ENCODE data around the gene KIAA0232. TPM values are rescaled to one million over a fixed set of nuclear protein-coding genes. Genes with fewer than 3 reads are reported as not detected.

KIAA0232 gene
- total RNA-seq, 1 donor from 2014 or later, result 28.1 TPM

DNA sequence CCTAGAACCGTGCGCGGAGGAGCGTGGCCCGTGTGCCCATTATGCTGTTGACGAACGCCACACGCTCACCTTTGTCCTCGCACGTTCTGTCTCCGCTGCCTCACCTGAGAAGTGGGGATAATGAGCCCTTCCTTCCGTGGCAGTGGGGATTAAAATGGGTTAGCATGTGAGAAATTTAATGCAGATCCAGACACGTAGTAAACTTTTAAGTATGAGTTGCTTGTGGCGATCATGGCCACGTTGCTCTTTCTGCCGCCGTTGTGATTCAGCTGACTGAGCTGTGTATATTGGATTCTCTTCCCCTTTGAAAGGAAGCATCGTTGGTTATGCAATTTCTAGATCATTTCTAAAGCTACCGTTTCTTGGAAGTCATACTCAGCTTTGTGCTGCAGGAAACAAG lies 143.6 kb downstream of the KIAA0232 start:
- H3K27ac ChIP-seq, result peak overlapping the region; percentile 54
- peaks cover 53% of the 10 kb centered on the region for H3K4me1 ChIP-seq
- H3K36me3 ChIP-seq, result peaks cover 17% of the 10 kb centered on the region
- intact Hi-C loops (cut with DNase I), result no loop called here
- no peaks in the 10 kb centered on the region for H3K27me3 ChIP-seq (ENCODE audit: low read depth)
- TF ChIP-seq, protein P1, sequence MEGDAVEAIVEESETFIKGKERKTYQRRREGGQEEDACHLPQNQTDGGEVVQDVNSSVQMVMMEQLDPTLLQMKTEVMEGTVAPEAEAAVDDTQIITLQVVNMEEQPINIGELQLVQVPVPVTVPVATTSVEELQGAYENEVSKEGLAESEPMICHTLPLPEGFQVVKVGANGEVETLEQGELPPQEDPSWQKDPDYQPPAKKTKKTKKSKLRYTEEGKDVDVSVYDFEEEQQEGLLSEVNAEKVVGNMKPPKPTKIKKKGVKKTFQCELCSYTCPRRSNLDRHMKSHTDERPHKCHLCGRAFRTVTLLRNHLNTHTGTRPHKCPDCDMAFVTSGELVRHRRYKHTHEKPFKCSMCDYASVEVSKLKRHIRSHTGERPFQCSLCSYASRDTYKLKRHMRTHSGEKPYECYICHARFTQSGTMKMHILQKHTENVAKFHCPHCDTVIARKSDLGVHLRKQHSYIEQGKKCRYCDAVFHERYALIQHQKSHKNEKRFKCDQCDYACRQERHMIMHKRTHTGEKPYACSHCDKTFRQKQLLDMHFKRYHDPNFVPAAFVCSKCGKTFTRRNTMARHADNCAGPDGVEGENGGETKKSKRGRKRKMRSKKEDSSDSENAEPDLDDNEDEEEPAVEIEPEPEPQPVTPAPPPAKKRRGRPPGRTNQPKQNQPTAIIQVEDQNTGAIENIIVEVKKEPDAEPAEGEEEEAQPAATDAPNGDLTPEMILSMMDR (IDR thresholded peaks at IDR 0.05), result no peak
- ATAC-seq (peak; percentile 49 to 57), DNase-seq (no peak)
- no peak overlapping the region for H3K4me3 ChIP-seq
- no peaks in the 10 kb centered on the region for H3K9me3 ChIP-seq

DNA sequence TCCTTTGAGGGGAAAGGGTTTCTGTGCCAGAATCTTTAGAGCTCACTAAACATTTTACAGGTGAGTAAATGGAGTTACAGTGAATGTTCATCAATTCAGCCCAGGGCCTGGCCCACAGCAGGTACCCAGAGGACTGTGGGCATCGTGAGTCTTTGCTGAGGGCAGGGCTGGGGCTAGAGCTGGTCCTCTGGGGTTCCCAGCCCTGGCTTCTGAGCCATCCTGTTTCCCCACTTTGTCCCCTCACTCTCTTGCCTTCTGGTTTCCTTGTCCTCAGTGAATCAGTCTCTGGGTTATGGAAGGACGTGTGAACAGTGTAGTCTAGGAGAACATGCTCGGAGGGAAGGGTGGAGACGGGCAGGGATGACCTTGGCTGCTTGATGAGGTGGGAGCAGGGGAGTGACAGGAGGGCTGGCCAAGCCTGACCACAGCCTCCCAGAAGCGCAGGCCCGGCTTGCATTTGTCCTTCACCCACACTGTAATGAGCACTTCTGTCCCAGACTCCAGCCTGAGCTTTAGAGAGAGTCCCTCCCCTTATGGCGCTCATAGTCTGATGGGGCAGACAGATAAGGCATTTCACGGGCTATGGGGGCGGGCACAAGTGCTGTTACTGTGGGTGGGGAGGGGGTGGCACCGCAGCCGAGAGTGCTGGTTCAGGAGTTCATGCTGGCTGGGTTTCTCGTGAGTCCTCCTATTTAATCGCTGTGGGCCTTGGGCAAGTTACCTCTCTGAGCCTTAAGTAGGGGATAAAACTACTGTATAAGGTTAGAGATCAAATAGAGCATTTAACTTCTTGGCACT lies 144.4 kb downstream of the KIAA0232 start:
- Histone ChIP-seq H3K4me1 (peaks cover 47% of the 10 kb centered on the region), H3K27ac (peak overlapping the region; percentile 59), H3K9me3 (no peaks in the 10 kb centered on the region), H3K4me3 (no peak overlapping the region), H3K36me3 (peaks cover 17% of the 10 kb centered on the region), H3K27me3 (ENCODE audit: low read depth) (no peaks in the 10 kb centered on the region)
- intact Hi-C loops (cut with DNase I), result no loop called here
- TF ChIP-seq, protein P1 (IDR thresholded peaks at IDR 0.05), result no peak
- peak; percentile 83 for DNase-seq
- ATAC-seq, result peak; percentile 82 to 87

DNA sequence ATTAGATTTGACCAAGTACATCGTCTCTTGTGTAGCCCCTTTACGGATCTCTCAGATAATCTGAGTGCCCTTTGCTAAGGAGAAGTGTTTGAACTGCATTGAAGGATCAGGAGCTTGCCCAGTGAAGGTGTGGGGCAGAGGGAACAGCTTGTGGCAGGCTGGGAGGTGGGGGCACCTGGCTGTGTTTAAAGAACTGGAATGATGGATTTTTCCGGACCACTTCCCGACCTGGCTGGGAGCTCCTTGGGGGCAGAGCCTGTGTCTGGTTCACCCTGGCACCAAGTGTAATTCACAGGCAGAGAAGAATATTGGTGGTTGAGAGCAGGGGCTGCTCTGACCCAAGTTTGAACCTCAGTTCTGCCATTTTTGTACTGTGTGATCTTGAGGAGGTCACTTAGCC lies 145.6 kb downstream of the KIAA0232 start:
- DNase-seq (no peak), ATAC-seq (peak in 1 of 2 donors; percentile 36)
- TF ChIP-seq, protein P1 (IDR thresholded peaks at IDR 0.05), result no peak
- H3K27me3 ChIP-seq (ENCODE audit: low read depth), result no peaks in the 10 kb centered on the region
- no peaks in the 10 kb centered on the region for H3K9me3 ChIP-seq
- intact Hi-C loops (cut with DNase I), result no loop called here
- peaks cover 42% of the 10 kb centered on the region for H3K4me1 ChIP-seq
- peaks cover 16% of the 10 kb centered on the region for H3K36me3 ChIP-seq
- no peak overlapping the region for H3K4me3 ChIP-seq
- no peak overlapping the region for H3K27ac ChIP-seq

DNA sequence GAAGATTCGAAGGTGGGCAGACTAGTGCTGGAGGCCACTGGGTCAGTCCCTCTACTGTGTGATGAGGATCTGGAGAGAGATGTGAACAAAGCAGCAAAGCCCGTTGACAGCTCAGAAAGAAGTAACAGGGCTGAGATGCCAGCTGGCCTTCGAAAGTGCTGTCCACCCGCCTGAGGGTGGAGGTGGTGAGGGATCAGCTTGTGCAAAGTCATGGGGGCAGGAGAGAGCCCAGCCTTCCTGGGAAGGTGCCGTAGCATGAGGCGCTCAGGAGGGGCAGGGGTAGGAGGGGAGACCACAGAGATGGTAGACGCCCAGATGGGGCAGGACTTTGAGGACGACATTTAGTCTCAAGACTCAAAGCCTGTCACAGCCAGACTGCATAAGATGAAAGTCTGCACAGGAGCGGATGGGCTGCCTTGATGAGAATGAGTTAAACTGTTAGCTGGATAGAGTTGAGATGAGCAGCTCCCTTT lies 146.8 kb downstream of the KIAA0232 start:
- no peak for ATAC-seq

DNA sequence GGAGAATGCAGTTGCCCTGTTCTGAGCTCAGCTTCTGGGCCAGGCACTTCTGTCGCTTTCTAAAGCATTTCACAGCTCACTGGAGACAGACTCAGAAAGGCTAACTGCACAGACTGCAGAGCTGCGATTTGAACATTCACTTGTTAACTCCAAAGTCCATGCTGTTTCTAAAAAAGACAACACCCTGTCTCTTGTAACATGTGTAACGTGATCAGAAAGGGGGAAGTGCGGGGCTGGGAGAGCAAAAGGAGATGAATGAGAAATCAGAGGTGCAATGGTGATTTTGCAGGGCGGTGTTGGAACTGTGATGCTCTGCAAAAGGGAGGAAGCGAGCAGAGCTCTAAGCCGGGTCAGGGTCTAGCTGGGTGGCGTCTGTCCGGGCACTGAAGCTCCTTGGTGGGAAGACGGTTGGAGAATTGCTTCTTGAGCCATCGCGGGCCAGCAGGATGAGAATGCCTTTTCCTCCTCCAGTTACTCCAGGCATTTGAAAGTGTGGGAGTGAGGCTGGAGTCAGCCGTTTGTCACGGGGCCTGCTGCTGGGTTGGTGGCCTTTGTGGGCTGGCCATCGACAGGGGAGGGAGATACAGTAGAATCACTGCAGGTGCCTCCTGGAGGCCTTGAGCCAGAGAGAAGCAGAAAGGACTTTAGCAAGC lies 147.4 kb downstream of the KIAA0232 start:
- Histone ChIP-seq H3K27ac (no peak overlapping the region), H3K9me3 (no peaks in the 10 kb centered on the region), H3K4me1 (peaks cover 42% of the 10 kb centered on the region), H3K4me3 (no peak overlapping the region), H3K27me3 (ENCODE audit: low read depth) (no peaks in the 10 kb centered on the region), H3K36me3 (no peaks in the 10 kb centered on the region)
- TF ChIP-seq, protein P1 (IDR thresholded peaks at IDR 0.05), result no peak
- intact Hi-C loops (cut with DNase I), result no loop called here
- DNase-seq, result no peak
- ATAC-seq, result peak in 1 of 2 donors; percentile 15

More for the DNA sequence above, 146.8 kb downstream of the KIAA0232 start:
- Histone ChIP-seq H3K27me3 (ENCODE audit: low read depth) (no peaks in the 10 kb centered on the region), H3K4me3 (no peak overlapping the region), H3K36me3 (peaks cover 3% of the 10 kb centered on the region), H3K27ac (no peak overlapping the region), H3K9me3 (no peaks in the 10 kb centered on the region), H3K4me1 (peaks cover 42% of the 10 kb centered on the region)
- intact Hi-C loops (cut with DNase I), result no loop called here
- TF ChIP-seq, protein P1 (IDR thresholded peaks at IDR 0.05), result no peak
- DNase-seq, result no peak
